GM10266 (cell line): ENCODE results near the gene CEP78.

ENCODE experiments used
- DNase-seq: peaks from one replicate; pipeline ENCODE4 v3.0.0; 2012; ENCODE audit errors: extremely low spot score
- CTCF ChIP-seq: IDR thresholded peaks from 2 replicates; pipeline ENCODE4 v1.5.1; 2012; ENCODE audit warnings: mild to moderate bottlenecking, low read depth; ENCODE audit not compliant: control insufficient read depth, insufficient read depth; ENCODE audit errors: missing control alignments

Gene CEP78

GRCh38 chr9:78248635-78249034, 12.8 kb downstream of the CEP78 start:
- DNase-seq: no peak
- no peak for TF ChIP-seq CTCF

- no peak for TF ChIP-seq CTCF
- DNase-seq: no peak
These were observed 13.7 kb downstream of the CEP78 start for GRCh38 chr9:78249542-78249941.

GRCh38 chr9:78252616-78253015, 16.7 kb downstream of the CEP78 start:
- no peak for DNase-seq
- no peak for TF ChIP-seq CTCF

GRCh38 chr9:78253285-78253684, 17.4 kb downstream of the CEP78 start:
- no peak for DNase-seq
- no peak for TF ChIP-seq CTCF

- TF ChIP-seq CTCF: peak; percentile 54
- DNase-seq: no peak
These were observed 25.6 kb downstream of the CEP78 start for GRCh38 chr9:78261403-78262001.

GRCh38 chr9:78262655-78263054, 26.8 kb downstream of the CEP78 start:
- no peak for TF ChIP-seq CTCF
- no peak for DNase-seq

- TF ChIP-seq CTCF: no peak
- no peak for DNase-seq
These were observed 32.0 kb downstream of the CEP78 start for GRCh38 chr9:78267889-78268288.
